Colon (tissue), 2 donors: ENCODE results near the gene MUSTN1.

Experiments
- FAIRE-seq: peaks from 2 replicates; lab custom pipeline; 2012; peaks lifted over from hg19 to GRCh38; lab: Jason Lieb, UNC
- donor health status: control.
- donor health status: control.

MUSTN1 gene

GRCh38 chr3:52831500-52832301 lies 3.1 kb downstream of the MUSTN1 start:
- no peak for FAIRE-seq

- no peak for FAIRE-seq
Measured at GRCh38 chr3:52830535-52831258, 4.1 kb downstream of the MUSTN1 start, which contains the start of gene ITIH4. Gene ITIH4 (minus strand): TSS chr3:52830672. CDS start chr3:52830642, 30 bp downstream.

- FAIRE-seq, result no peak
Measured at GRCh38 chr3:52829906-52830463, 4.8 kb downstream of the MUSTN1 start.

- FAIRE-seq, result no peak
Measured at GRCh38 chr3:52829482-52829881, 5.3 kb downstream of the MUSTN1 start.

- no peak for FAIRE-seq
Measured at GRCh38 chr3:52827866-52828376, 6.9 kb downstream of the MUSTN1 start.

GRCh38 chr3:52827441-52827840 lies 7.4 kb downstream of the MUSTN1 start:
- FAIRE-seq, result no peak

- no peak for FAIRE-seq
Measured at GRCh38 chr3:52824037-52824436, 10.8 kb downstream of the MUSTN1 start.

- FAIRE-seq, result no peak
Measured at GRCh38 chr3:52822363-52822762, 12.5 kb downstream of the MUSTN1 start.

- FAIRE-seq, result no peak
Measured at GRCh38 chr3:52820736-52821135, 14.1 kb downstream of the MUSTN1 start.

GRCh38 chr3:52819936-52820335 lies 14.9 kb downstream of the MUSTN1 start:
- FAIRE-seq, result no peak

GRCh38 chr3:52817860-52818259 lies 17.0 kb downstream of the MUSTN1 start:
- FAIRE-seq, result no peak

GRCh38 chr3:52817221-52817620 lies 17.6 kb downstream of the MUSTN1 start:
- no peak for FAIRE-seq

- FAIRE-seq, result no peak
Measured at GRCh38 chr3:52816654-52817053, 18.2 kb downstream of the MUSTN1 start.

- FAIRE-seq, result no peak
Measured at GRCh38 chr3:52816199-52816598, 18.6 kb downstream of the MUSTN1 start.

- no peak for FAIRE-seq
Measured at GRCh38 chr3:52813810-52814209, 21.0 kb downstream of the MUSTN1 start.

- no peak for FAIRE-seq
Measured at GRCh38 chr3:52811452-52812011, 23.3 kb downstream of the MUSTN1 start.

GRCh38 chr3:52810923-52811322 lies 23.9 kb downstream of the MUSTN1 start:
- no peak for FAIRE-seq

GRCh38 chr3:52809662-52810377 lies 25.0 kb downstream of the MUSTN1 start:
- no peak for FAIRE-seq

GRCh38 chr3:52809149-52809548 lies 25.7 kb downstream of the MUSTN1 start:
- FAIRE-seq, result no peak

GRCh38 chr3:52805270-52806039 lies 29.4 kb downstream of the MUSTN1 start:
- FAIRE-seq, result no peak

GRCh38 chr3:52801839-52802238 lies 33.0 kb downstream of the MUSTN1 start:
- FAIRE-seq, result no peak
